Mesangial cell (primary cell): Measurements from ENCODE around the gene TBX10. TPM values are rescaled to one million over a fixed set of nuclear protein-coding genes. Genes with fewer than 3 reads are reported as not detected.

Source experiments
- total RNA-seq: library from RNA; depleted of rRNA; stranded (reverse); fragments of >200 nt; gene quantifications from 2 replicates; pipeline ENCODE4 v1.2.3, GENCODE V29; 2015

TBX10 gene
- not detected in 2 replicates for total RNA-seq

DNA sequence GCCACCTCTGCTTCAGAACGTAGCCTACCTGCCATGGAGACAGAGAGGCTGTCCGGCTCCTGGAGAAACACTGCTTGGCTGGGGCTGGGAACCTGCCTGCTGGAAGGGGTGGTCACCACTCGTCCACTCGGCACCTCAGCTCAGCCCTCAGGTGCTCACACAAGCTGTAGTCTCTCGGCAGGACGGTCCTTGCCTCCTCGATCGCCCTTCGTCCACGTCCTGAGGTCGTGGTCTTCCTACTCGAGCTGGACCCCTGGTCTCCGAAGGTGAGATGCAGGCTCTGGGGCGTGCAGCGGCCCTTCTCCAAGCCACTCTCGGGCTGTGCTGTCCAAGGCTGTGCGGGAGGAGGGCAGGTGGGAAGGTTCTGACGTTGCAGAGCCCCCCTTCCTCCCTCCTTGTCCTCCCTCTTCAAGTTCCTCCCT lies at the start of gene TBX10:
Gene TBX10, minus strand, starts transcription at position 326 of the 422 bp plus-strand sequence. Its CDS starts 291 bp downstream, at position 35.

GRCh38 chr11:67674442-67674871 lies 34.9 kb upstream of the TBX10 start, which contains the start of gene ALDH3B2:
Gene ALDH3B2 (minus strand): TSS chr11:67674623. CDS start chr11:67666935, 7,688 bp downstream.

DNA sequence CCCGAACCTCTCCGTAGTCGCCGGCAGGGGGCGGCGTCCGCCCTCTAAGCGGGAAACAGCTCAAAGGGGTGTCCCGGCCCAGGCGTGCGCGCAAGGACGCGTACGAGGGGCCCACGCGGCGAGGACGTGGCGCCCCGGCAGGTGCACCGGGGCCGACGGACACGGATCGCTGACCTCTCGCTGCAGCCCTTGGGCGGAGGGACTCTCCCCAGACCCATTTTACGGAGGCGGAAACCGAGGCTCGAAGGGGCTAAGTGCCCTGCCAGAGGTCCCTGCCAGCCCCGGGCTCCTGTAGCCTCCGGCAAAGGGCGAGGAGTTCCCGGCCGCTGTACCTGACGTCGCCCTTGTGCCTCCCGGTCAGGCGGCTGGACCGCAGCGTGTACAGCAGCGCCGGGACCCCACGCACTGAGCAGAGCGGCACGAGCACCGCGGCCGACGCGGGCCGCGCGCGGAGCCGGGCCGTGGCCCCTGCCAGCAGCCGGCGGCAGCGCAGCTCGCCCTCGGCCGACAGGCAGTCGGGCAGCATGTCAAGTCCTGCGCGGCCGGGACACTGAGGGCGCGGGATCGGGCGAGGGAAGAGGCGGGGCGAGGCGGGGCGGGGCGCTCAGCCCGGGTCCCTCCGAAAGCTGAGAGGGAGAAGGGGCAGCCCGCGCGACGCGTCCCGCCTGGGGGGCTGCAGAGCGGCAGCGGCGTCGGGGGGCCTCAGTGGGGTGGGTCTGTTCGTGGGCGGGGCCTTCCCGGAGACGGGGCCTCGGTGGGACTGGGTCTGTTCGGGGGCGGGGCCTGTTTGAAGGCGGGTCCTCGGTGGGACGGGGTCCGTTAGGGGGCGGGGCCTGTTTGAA lies 10.0 kb downstream of the TBX10 start, which contains the start of gene NUDT8:
Gene NUDT8, minus strand, starts transcription at position 552 of the 842 bp plus-strand sequence. Its CDS starts 26 bp downstream, at position 526.

DNA sequence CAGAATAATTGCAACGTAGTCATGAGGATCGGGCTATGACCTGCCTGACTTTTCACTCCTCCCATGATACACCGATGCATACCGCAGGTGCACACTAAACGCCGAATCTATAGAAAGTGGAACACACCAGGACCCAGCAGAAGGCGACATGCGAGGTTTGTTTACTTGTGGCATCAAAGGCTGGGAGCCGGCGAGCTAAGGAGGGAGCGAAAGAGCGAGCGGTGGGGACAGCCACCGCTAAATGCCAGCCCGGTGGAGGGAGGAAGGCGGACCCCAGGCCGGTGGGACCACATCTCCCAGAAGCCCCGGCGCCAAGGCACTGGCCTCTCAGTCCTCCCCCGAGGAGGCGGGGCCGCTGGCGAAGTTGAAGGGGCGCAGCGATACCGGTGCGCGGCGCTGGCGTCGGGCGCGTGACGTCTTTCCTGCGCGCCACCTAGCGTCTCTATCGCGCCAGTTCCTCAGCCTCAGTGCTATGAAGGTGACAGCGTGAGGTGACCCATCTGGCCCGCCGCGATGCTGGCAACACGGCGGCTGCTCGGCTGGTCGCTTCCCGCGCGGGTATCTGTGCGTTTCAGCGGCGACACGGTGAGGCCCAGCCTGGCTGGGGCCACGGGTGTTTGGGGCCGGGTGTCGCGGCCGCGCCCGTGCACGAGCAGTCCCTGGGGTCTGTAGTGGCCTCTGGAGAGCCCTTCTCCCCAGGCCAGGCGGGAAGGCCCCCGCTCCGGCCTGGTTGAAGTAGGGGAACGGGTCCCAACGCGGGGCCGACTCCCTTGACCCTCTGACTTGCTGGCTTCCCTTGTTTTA lies 32.9 kb downstream of the TBX10 start, which contains the start of gene NDUFV1:
Gene NDUFV1, plus strand, starts transcription at position 445 of the 804 bp plus-strand sequence. Its CDS starts 69 bp downstream, at position 514.

DNA sequence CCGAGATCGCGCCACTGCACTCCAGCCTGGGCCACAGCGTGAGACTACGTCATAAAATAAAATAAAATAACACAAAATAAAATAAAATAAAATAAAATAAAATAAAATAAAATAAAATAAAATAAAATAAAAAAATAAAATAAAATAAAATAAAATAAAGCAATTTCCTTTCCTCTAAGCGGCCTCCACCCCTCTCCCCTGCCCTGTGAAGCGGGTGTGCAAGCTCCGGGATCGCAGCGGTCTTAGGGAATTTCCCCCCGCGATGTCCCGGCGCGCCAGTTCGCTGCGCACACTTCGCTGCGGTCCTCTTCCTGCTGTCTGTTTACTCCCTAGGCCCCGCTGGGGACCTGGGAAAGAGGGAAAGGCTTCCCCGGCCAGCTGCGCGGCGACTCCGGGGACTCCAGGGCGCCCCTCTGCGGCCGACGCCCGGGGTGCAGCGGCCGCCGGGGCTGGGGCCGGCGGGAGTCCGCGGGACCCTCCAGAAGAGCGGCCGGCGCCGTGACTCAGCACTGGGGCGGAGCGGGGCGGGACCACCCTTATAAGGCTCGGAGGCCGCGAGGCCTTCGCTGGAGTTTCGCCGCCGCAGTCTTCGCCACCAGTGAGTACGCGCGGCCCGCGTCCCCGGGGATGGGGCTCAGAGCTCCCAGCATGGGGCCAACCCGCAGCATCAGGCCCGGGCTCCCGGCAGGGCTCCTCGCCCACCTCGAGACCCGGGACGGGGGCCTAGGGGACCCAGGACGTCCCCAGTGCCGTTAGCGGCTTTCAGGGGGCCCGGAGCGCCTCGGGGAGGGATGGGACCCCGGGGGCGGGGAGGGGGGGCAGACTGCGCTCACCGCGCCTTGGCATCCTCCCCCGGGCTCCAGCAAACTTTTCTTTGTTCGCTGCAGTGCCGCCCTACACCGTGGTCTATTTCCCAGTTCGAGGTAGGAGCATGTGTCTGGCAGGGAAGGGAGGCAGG lies 56.0 kb downstream of the TBX10 start, which contains the start of gene GSTP1:
Gene GSTP1, plus strand, starts transcription at position 566 of the 958 bp plus-strand sequence. Its CDS starts 32 bp downstream, at position 598.

Other genes with a start within 250 kb of the TBX10 start
- gene RAD9A, start 247.8 kb downstream of the TBX10 start, total RNA-seq: 7.4 and 9.8 TPM in 2 replicates
- 266 and 298 TPM in 2 replicates for gene PPP1CA, start 237.9 kb downstream of the TBX10 start, total RNA-seq
- 0.33 and 0.76 TPM in 2 replicates for gene TBC1D10C, start 235.7 kb downstream of the TBX10 start, total RNA-seq
- gene CARNS1, start 224.1 kb downstream of the TBX10 start, total RNA-seq: 0.33 and 7.5 TPM in 2 replicates
- gene RPS6KB2, start 211.3 kb downstream of the TBX10 start, total RNA-seq: 55.7 and 76.3 TPM in 2 replicates
- gene PTPRCAP, start 202.1 kb downstream of the TBX10 start, total RNA-seq: 0.25 and 1.8 TPM in 2 replicates
- 145 and 203 TPM in 2 replicates for gene CORO1B, start 196.3 kb downstream of the TBX10 start, total RNA-seq
- not detected in 2 replicates for gene GPR152, start 187.0 kb downstream of the TBX10 start, total RNA-seq
- gene CABP4, start 184.4 kb downstream of the TBX10 start, total RNA-seq: not detected in 2 replicates
- gene TMEM134, start 170.5 kb downstream of the TBX10 start, total RNA-seq: 58.2 and 61.9 TPM in 2 replicates
- 59.2 and 87.3 TPM in 2 replicates for gene AIP, start 156.7 kb downstream of the TBX10 start, total RNA-seq
- 93.2 and 138 TPM in 2 replicates for gene PITPNM1, start 134.4 kb downstream of the TBX10 start, total RNA-seq
- gene CDK2AP2, start 131.6 kb downstream of the TBX10 start, total RNA-seq: 107 and 165 TPM in 2 replicates
- not detected in 2 replicates for gene CABP2, start 116.3 kb downstream of the TBX10 start, total RNA-seq
- gene GSTP1, start 56.0 kb downstream of the TBX10 start, total RNA-seq: 2,936 and 3,710 TPM in 2 replicates
- gene NDUFV1, start 32.8 kb downstream of the TBX10 start, total RNA-seq: 205 and 246 TPM in 2 replicates
- 19.1 and 27.5 TPM in 2 replicates for gene NUDT8, start 9.8 kb downstream of the TBX10 start, total RNA-seq
- gene ACY3, start 11.0 kb upstream of the TBX10 start, total RNA-seq: 0.13 TPM in 1 of 2 replicates, not detected in the other
- gene ALDH3B2, start 34.9 kb upstream of the TBX10 start, total RNA-seq: not detected in 2 replicates